Breast epithelium (tissue), 4 donors: ENCODE measurements around the gene ANKRD24. TPM values are rescaled to one million over a fixed set of nuclear protein-coding genes. Genes with fewer than 3 reads are reported as not detected.

ENCODE experiments used
- DNase-seq, 2 donors: peaks; one replicate each; pipeline ENCODE4 v3.0.0-alpha.2; 2019; ENCODE audit warnings: low spot score in 2 of 2
- H3K27ac ChIP-seq, 2 donors: fragments of 200-600 bp; sonication (generic) in 1 of 2; one replicate each; pipeline ENCODE4 v1.5.1; 2016 to 2019; ENCODE audit warnings: mild to moderate bottlenecking in 1 of 2
- H3K27me3 ChIP-seq, 2 donors: fragments of 200-600 bp; sonication (generic) in 1 of 2; one replicate each; pipeline versions ENCODE4 v1.5.1 to v1.6.0; 2017 to 2019; ENCODE audit warnings: control low read depth in 1 of 2, mild to moderate bottlenecking in 1 of 2
- H3K36me3 ChIP-seq: fragments of 200-600 bp; one replicate; pipeline ENCODE4 v1.5.1; 2019
- H3K4me1 ChIP-seq, 2 donors: fragments of 200-600 bp; sonication (generic); one replicate each; pipeline ENCODE4 v1.5.1; 2016 to 2019; ENCODE audit warnings: control low read depth in 1 of 2
- H3K4me3 ChIP-seq, 3 donors: fragments of 200-600 bp; sonication (generic); 1 replicate in 2 of 3; 2 replicates in 1 of 3; pipeline ENCODE4 v1.5.1; 2016 to 2019; ENCODE audit warnings: mild to moderate bottlenecking in 3 of 3, moderate library complexity in 2 of 3
- H3K9me3 ChIP-seq, 2 donors: fragments of 200-600 bp; sonication (generic) in 1 of 2; one replicate each; pipeline ENCODE4 v1.5.1; 2016 to 2019; ENCODE audit warnings: control low read depth in 1 of 2
- CTCF ChIP-seq, 3 donors: fragments of 450-650 bp; IDR thresholded peaks; one replicate each; pipeline ENCODE4 v1.5.1; 2016 to 2017; ENCODE audit warnings: antibody characterized with exemption in 3 of 3, mild to moderate bottlenecking in 3 of 3, moderate library complexity in 3 of 3
- POLR2A ChIP-seq: fragments of 450-650 bp; IDR thresholded peaks from one replicate; pipeline ENCODE4 v1.6.1; 2016; ENCODE audit warnings: antibody characterized with exemption, mild to moderate bottlenecking, moderate library complexity
- POLR2AphosphoS5 ChIP-seq, 3 donors: sonication (generic); formaldehyde crosslinking; IDR thresholded peaks; one replicate each; pipeline ENCODE4 v1.6.1; 2017; ENCODE audit warnings: antibody characterized with exemption in 3 of 3
- intact Hi-C: fragments of 100-400 bp; cut with DNase I; formaldehyde crosslinking; loops from one replicate; pipeline ENCODE4 v1.15.1; 2023; ENCODE audit warnings: low total_unique reads
- total RNA-seq, 3 donors: library from RNA; depleted of rRNA; stranded (reverse); fragments of >200 nt; gene quantifications; one replicate each; pipeline ENCODE4 v1.1.0, GENCODE V29; 2016

Gene ANKRD24
- total RNA-seq, 3 donors from 2014 or later, result 0.80 to 3.2 (median 0.98) TPM

GRCh38 chr19:4256563-4256962 lies 74.1 kb downstream of the ANKRD24 start:
- Histone ChIP-seq H3K4me1 (no peaks in the 10 kb centered on the region), H3K36me3 (peaks cover 15% of the 10 kb centered on the region), H3K4me3 (no peak overlapping the region), H3K27ac (no peak overlapping the region), H3K9me3 (peaks cover 5 to 8% of the 10 kb centered on the region in 2 donors), H3K27me3 (no peaks in the 10 kb centered on the region)
- no peak for DNase-seq
- intact Hi-C loops, result loop anchor here (5.0 kb wide), 1 partner anchor 81 kb away; the partner anchor contains the start of gene STAP2
- TF ChIP-seq POLR2A (no peak), POLR2AphosphoS5 (IDR thresholded peaks at IDR 0.05) (no peak), CTCF (IDR thresholded peaks at IDR 0.05) (no peak)

- no peak overlapping the region for H3K4me3 ChIP-seq
- H3K9me3 ChIP-seq, result peaks cover 5 to 8% of the 10 kb centered on the region in 2 donors
- no peak for TF ChIP-seq CTCF (IDR thresholded peaks at IDR 0.05)
- H3K4me1 ChIP-seq, result no peaks in the 10 kb centered on the region
- intact Hi-C loops, result loop anchor here (5.0 kb wide), 1 partner anchor 80 kb away; the partner anchor contains the start of gene STAP2
- no peak overlapping the region for H3K27ac ChIP-seq
- no peak for DNase-seq
- H3K36me3 ChIP-seq, result peaks cover 15% of the 10 kb centered on the region
- H3K27me3 ChIP-seq, result no peaks in the 10 kb centered on the region
Measured at GRCh38 chr19:4257025-4257424, 74.5 kb downstream of the ANKRD24 start.

GRCh38 chr19:4258181-4258580 lies 75.7 kb downstream of the ANKRD24 start:
- H3K4me3 ChIP-seq, result no peak overlapping the region
- no peaks in the 10 kb centered on the region for H3K27me3 ChIP-seq
- intact Hi-C loops, result loop anchor here (5.0 kb wide), 1 partner anchor 79 kb away; the partner anchor contains the start of gene STAP2
- no peaks in the 10 kb centered on the region for H3K4me1 ChIP-seq
- H3K27ac ChIP-seq, result no peak overlapping the region
- TF ChIP-seq CTCF (IDR thresholded peaks at IDR 0.05), result no peak
- no peak for TF ChIP-seq POLR2A
- no peak for TF ChIP-seq POLR2AphosphoS5 (IDR thresholded peaks at IDR 0.05)
- H3K36me3 ChIP-seq, result peaks cover 15% of the 10 kb centered on the region
- H3K9me3 ChIP-seq, result peaks cover 5 to 8% of the 10 kb centered on the region in 2 donors
- no peak for DNase-seq

- intact Hi-C loops, result loop anchor here (10.0 kb wide), 1 partner anchor 104 kb away; no protein-coding TSS in a partner anchor
- no peak for DNase-seq
- H3K4me1 ChIP-seq, result no peaks in the 10 kb centered on the region
- TF ChIP-seq CTCF (IDR thresholded peaks at IDR 0.05) (no peak), POLR2A (no peak), POLR2AphosphoS5 (IDR thresholded peaks at IDR 0.05) (no peak)
- H3K27ac ChIP-seq, result no peak overlapping the region
- peaks cover 0 to 5% of the 10 kb centered on the region in 2 donors for H3K9me3 ChIP-seq
- no peaks in the 10 kb centered on the region for H3K27me3 ChIP-seq
- peaks cover 15% of the 10 kb centered on the region for H3K36me3 ChIP-seq
- no peak overlapping the region for H3K4me3 ChIP-seq
Measured at GRCh38 chr19:4260613-4261191, 78.2 kb downstream of the ANKRD24 start.

- no peak for DNase-seq
- intact Hi-C loops, result loop anchor here (10.0 kb wide), 1 partner anchor 100 kb away; no protein-coding TSS in a partner anchor
- TF ChIP-seq POLR2A, result no peak
- TF ChIP-seq CTCF (IDR thresholded peaks at IDR 0.05), result no peak
- TF ChIP-seq POLR2AphosphoS5 (IDR thresholded peaks at IDR 0.05), result no peak
- Histone ChIP-seq H3K4me1 (no peaks in the 10 kb centered on the region), H3K4me3 (no peak overlapping the region), H3K9me3 (no peaks in the 10 kb centered on the region), H3K36me3 (peaks cover 11% of the 10 kb centered on the region), H3K27ac (no peak overlapping the region), H3K27me3 (no peaks in the 10 kb centered on the region)
Measured at GRCh38 chr19:4264812-4265211, 82.3 kb downstream of the ANKRD24 start.
